Thyroid gland (tissue), 4 donors: ENCODE measurements around the gene RAP1GAP2. TPM values are rescaled to one million over a fixed set of nuclear protein-coding genes. Genes with fewer than 3 reads are reported as not detected.

Experiments used
- DNase-seq, 2 donors: peaks; one replicate each; pipeline ENCODE4 v3.0.0-alpha.2; 2019
- H3K27ac ChIP-seq, 3 donors: fragments of 200-600 bp; sonication (generic); 1 replicate in 2 of 3; 2 replicates in 1 of 3; pipeline ENCODE4 v1.5.1; 2016 to 2019; ENCODE audit warnings: mild to moderate bottlenecking in 1 of 3, moderate library complexity in 1 of 3
- H3K27me3 ChIP-seq: fragments of 200-600 bp; sonication (generic); one replicate; pipeline ENCODE4 v1.5.1; 2019
- H3K36me3 ChIP-seq, 2 donors: fragments of 200-600 bp; sonication (generic); one replicate each; pipeline ENCODE4 v1.5.1; 2016 to 2019
- H3K4me1 ChIP-seq, 2 donors: fragments of 200-600 bp; sonication (generic); one replicate each; pipeline ENCODE4 v1.5.1; 2017 to 2019
- H3K4me3 ChIP-seq, 3 donors: fragments of 200-600 bp; sonication (generic); replicated peaks in 1 of 3; 1 replicate in 2 of 3; 2 replicates in 1 of 3; pipeline ENCODE4 v1.5.1; 2016; ENCODE audit warnings: mild to moderate bottlenecking in 1 of 3
- H3K9me3 ChIP-seq: fragments of 200-600 bp; sonication (generic); one replicate; pipeline ENCODE4 v1.5.1; 2017
- POLR2A ChIP-seq, 2 donors: fragments of 450-650 bp; IDR thresholded peaks; one replicate each; pipeline ENCODE4 v1.6.1; 2017; ENCODE audit warnings: antibody characterized with exemption in 2 of 2, mild to moderate bottlenecking in 2 of 2, moderate library complexity in 1 of 2
- WGBS, 2 donors: methylation state at CpG; one replicate each; pipeline ENCODE4 v1.1.5; 2017; 5-methylcytosine and 5-hydroxymethylcytosine counted together
- intact Hi-C: fragments of 100-400 bp; cut with DNase I; formaldehyde crosslinking; loops from one replicate; pipeline ENCODE4 v1.15.1; 2023
- total RNA-seq, 4 donors: library from RNA; depleted of rRNA; stranded (reverse); fragments of >200 nt; gene quantifications; one replicate each; pipeline ENCODE4 v1.2.3, GENCODE V29; 2016
- TF ChIP-seq, protein P1 (sequence below), 6 experiments: fragments of 200-600 bp in 3 of 6; fragments of 450-650 bp in 3 of 6; sonication (generic) in 3 of 6; IDR thresholded peaks; one replicate each; pipeline ENCODE4 v1.5.1; 2016 to 2019; ENCODE audit warnings: antibody characterized with exemption in 6 of 6, mild to moderate bottlenecking in 2 of 6, inconsistent platforms in 1 of 6, moderate library complexity in 1 of 6

The RAP1GAP2 gene
- total RNA-seq, 4 donors from 2014 or later, result 5.9 to 8.4 (median 6.8) TPM

DNA sequence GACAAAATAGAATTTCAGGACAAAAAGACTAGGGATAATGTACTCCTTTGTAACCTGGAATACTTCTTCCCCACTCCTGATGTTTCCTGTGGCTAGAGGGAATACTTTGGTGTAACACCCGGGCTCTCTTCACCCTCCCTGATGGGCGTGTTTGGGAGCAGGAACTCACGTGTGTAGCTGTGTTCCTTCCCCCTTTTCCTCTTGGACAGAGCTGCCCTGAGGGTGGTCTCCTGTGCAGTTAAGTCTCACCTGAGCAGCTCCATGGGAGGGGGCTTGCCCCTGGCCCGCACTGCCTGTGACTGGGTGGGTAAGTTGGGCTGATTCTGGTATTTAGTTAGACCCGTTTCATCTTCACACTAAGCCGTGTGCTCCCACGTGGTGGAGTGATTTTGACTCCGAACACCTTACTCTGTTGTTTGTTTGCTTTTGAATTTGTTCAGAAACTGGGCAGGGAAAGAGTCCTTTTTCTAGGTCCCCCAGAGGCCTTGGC, 179.3 kb downstream of the RAP1GAP2 start:
- intact Hi-C loops, result no loop called here

DNA sequence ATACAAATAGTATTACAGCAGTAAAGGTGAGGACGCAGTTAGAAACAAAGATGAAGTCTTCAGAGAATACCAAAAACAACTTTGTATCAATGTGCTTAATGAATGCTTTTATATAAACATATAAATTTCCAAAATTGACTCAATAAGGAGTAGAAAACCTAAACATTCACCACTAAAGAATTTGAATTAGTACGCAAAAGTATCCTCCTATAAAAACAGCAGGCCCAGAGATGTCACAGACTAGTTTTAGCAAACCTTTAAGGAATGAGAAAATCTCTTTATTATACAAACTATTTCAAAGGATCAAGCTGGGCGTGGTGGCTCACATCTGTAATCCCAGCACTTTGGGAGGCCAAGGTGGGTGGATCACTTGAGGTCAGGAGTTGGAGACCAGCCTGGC, 180.9 kb downstream of the RAP1GAP2 start:
- Histone ChIP-seq H3K4me3 (no peak overlapping the region), H3K27me3 (no peaks in the 10 kb centered on the region), H3K27ac (no peak overlapping the region), H3K36me3 (no peaks in the 10 kb centered on the region), H3K9me3 (no peaks in the 10 kb centered on the region), H3K4me1 (no peaks in the 10 kb centered on the region)
- TF ChIP-seq, protein P1, sequence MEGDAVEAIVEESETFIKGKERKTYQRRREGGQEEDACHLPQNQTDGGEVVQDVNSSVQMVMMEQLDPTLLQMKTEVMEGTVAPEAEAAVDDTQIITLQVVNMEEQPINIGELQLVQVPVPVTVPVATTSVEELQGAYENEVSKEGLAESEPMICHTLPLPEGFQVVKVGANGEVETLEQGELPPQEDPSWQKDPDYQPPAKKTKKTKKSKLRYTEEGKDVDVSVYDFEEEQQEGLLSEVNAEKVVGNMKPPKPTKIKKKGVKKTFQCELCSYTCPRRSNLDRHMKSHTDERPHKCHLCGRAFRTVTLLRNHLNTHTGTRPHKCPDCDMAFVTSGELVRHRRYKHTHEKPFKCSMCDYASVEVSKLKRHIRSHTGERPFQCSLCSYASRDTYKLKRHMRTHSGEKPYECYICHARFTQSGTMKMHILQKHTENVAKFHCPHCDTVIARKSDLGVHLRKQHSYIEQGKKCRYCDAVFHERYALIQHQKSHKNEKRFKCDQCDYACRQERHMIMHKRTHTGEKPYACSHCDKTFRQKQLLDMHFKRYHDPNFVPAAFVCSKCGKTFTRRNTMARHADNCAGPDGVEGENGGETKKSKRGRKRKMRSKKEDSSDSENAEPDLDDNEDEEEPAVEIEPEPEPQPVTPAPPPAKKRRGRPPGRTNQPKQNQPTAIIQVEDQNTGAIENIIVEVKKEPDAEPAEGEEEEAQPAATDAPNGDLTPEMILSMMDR (IDR thresholded peaks at IDR 0.05), result no peak
- TF ChIP-seq POLR2A (IDR thresholded peaks at IDR 0.05), result no peak
- no peak for DNase-seq
- WGBS, 2 donors, result 91 to 97% methylated on average over 3 of the region's 3 CpGs
- intact Hi-C loops, result no loop called here

More for the DNA sequence above, 179.3 kb downstream of the RAP1GAP2 start:
- peak; percentile 20 to 58 for DNase-seq
- H3K36me3 ChIP-seq, result no peaks in the 10 kb centered on the region
- no peaks in the 10 kb centered on the region for H3K27me3 ChIP-seq
- no peak overlapping the region for H3K27ac ChIP-seq
- no peaks in the 10 kb centered on the region for H3K4me1 ChIP-seq
- H3K4me3 ChIP-seq, result peak overlapping the region in 2 of 3 donors; percentile 4 to 23
- H3K9me3 ChIP-seq, result no peaks in the 10 kb centered on the region
- TF ChIP-seq POLR2A (IDR thresholded peaks at IDR 0.05), result no peak
- TF ChIP-seq, protein P1 (IDR thresholded peaks at IDR 0.05), result no peak
- 32 to 62% methylated on average over 8 of the region's 8 CpGs for WGBS, 2 donors

DNA sequence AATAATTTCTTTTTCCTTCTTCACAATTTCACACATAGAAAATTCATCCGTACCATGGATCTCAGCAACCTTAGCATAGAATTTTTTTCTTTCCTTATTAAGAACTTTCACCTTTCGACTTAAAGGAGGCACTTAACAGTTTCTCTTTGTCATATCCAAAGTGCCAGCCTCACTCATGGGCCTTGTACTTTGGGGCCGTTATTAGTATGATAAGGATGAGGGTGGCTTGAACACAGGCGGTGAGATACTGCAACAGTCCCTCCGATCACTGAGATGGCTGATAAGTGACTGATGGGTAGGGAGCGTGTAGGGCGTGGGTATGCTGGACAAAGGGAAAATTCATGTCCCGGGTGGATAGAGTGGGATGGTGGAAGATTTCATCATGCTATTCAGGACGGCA, 181.9 kb downstream of the RAP1GAP2 start:
- H3K36me3 ChIP-seq, result no peaks in the 10 kb centered on the region
- DNase-seq, result no peak
- 89 to 95% methylated on average over 9 of the region's 9 CpGs for WGBS, 2 donors
- H3K4me3 ChIP-seq, result no peak overlapping the region
- no peak for TF ChIP-seq POLR2A (IDR thresholded peaks at IDR 0.05)
- TF ChIP-seq, protein P1 (IDR thresholded peaks at IDR 0.05), result no peak
- intact Hi-C loops, result no loop called here
- H3K4me1 ChIP-seq, result no peaks in the 10 kb centered on the region
- H3K27me3 ChIP-seq, result no peaks in the 10 kb centered on the region
- no peaks in the 10 kb centered on the region for H3K9me3 ChIP-seq
- no peak overlapping the region for H3K27ac ChIP-seq

DNA sequence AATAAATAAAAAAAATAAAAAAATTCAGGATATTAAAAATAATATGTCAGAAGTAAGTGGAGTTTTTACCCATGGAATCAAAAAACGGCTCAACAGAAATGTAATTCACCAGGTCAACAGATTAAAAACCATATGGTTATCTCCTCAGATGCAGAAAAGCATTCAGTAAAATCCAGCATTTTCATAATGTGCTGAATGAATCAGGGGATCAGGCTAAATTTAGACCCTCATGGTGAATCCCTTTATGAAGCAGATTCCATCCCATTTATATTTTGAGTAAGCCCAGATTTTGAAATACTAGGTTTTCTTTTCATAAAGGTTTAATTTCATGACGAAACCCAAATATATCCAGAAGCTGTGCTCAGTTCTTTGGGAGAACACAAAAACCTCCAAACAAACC, 182.8 kb downstream of the RAP1GAP2 start:
- H3K4me3 ChIP-seq, result no peak overlapping the region
- no peaks in the 10 kb centered on the region for H3K9me3 ChIP-seq
- H3K36me3 ChIP-seq, result no peaks in the 10 kb centered on the region
- H3K27ac ChIP-seq, result no peak overlapping the region
- no peak for DNase-seq
- intact Hi-C loops, result no loop called here
- TF ChIP-seq, protein P1 (IDR thresholded peaks at IDR 0.05), result no peak
- no peak for TF ChIP-seq POLR2A (IDR thresholded peaks at IDR 0.05)
- WGBS, 2 donors, result 91 to 95% methylated on average over 2 of the region's 2 CpGs
- H3K4me1 ChIP-seq, result no peaks in the 10 kb centered on the region
- no peaks in the 10 kb centered on the region for H3K27me3 ChIP-seq

DNA sequence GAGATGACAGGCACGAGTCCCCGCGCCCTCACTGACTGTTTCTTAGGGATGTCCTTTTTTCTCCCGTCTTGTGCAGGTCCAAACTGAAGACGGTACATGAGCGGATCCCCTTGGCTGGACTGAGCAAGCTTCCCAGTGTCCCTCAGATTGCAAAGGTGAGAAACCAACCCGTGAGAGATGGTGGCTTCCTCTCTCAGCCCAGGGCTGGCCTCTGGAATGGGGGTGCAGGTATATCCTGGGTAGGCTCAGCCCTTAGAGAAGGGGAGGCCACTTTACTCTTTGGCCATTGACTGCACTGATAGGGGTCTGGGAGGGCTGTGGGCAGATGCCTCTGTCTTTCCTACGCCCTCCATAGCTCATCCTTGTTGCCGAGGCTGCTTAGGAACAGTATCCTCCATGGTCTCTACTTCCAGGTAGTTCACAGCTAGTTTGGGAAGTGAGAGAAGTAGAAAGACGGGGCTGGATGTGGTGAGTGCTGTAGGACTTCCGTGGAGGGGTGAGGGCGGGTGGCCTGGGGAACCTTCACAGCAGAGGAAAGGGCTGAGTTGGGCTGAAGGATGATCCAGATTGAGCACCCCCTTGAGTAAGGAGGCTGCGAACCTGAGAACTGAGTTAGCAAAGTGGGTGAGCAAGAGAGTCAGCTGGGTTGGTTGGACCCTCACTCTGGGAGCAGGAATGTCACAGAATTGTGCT, 184.1 kb downstream of the RAP1GAP2 start:
- Histone ChIP-seq H3K27ac (no peak overlapping the region), H3K36me3 (no peaks in the 10 kb centered on the region), H3K27me3 (no peaks in the 10 kb centered on the region), H3K4me1 (no peaks in the 10 kb centered on the region), H3K4me3 (no peak overlapping the region), H3K9me3 (no peaks in the 10 kb centered on the region)
- TF ChIP-seq, protein P1 (IDR thresholded peaks at IDR 0.05), result no peak
- no peak for TF ChIP-seq POLR2A (IDR thresholded peaks at IDR 0.05)
- WGBS, 2 donors, result 95 to 98% methylated on average over 13 of the region's 13 CpGs
- intact Hi-C loops, result no loop called here
- no peak for DNase-seq
